ENCODE measurements around the gene DNAJB13. TPM values are rescaled to one million over a fixed set of nuclear protein-coding genes. Genes with fewer than 3 reads are reported as not detected.
"Not testable (repeated sequence)": the region's sequence is repeated elsewhere in the genome, so short reads cannot be mapped to it uniquely, and the experiment has no call there.

The DNAJB13 gene
- total and polyA plus RNA-seq, 2 experiments from 2014 or later: 0.41 TPM; not detected in 1

DNA sequence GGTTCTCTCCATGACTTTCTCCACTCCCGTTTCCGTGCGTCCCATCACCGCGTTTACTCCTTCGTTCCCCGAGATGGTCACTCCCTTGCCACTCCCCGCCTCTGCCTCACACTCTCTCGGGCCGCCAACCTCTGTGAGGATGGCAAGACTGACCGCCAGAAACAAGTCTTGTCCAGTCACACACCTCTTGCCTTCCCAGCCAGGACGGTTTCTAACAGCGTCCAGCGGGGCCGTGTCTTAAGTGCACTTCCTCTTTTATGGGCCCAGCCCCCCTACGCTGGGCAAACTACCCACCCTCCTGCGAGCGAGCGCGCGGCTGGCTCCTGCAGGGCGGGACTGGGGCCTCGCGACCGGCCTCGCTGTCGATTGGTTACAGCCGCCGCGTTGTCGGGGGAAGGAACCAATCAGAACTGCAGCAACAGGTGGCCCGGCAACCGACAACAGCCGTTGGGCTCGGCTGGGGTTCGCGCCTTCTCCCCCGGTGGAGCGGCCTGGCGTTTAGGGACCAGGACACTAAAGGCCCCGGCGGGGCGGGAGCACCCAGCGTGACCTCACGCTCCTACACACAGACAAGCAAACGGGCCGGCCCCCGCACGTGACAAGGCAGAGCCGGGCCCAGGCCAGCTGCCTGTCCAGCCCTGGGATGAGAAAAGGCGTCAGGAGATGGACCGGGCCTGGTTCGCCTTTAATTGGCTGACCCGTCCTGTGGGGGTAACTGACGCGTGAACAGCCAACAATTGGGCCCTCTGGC lies 32.3 kb downstream of the DNAJB13 start:
- peak overlapping the region; percentile 76 for H3K4me3 ChIP-seq
- in situ Hi-C loops (cut with MboI): no loop called here
- WGBS, 2 experiments (ENCODE audit: low coverage in 1 of 2, low lambda C conversion rate in 2 of 2, missing lambda C conversion rate in 2 of 2): 0 to 1% methylated on average over 55 to 56 of the region's 56 CpGs
- peak overlapping the region; percentile 99 for H2AFZ ChIP-seq
- peaks cover 9% of the 10 kb centered on the region; the same call in 1 of the 2 replicates for H3F3A ChIP-seq (ENCODE audit: insufficient read depth)
- TF ChIP-seq EZH2 (IDR thresholded peaks at IDR 0.05; ENCODE audit: insufficient read depth, poor library complexity, severe bottlenecking) (no peak), EZH2phosphoT487 (IDR thresholded peaks at IDR 0.05; ENCODE audit: insufficient read depth, low read depth) (no peak)
- no peaks in the 10 kb centered on the region for H3K27me3 ChIP-seq (replicated peaks; ENCODE audit: insufficient read depth)
- no peaks in the 10 kb centered on the region for H3K36me3 ChIP-seq (ENCODE audit: low read depth)
- H3K4me2 ChIP-seq (ENCODE audit: unreplicated experiment): peak overlapping the region; percentile 89
- no peaks in the 10 kb centered on the region for H3K9me3 ChIP-seq (ENCODE audit: low read depth)
- H4K20me1 ChIP-seq (ENCODE audit: insufficient read depth): no peaks in the 10 kb centered on the region
- no peaks in the 10 kb centered on the region for H3K9me2 ChIP-seq (ENCODE audit: insufficient read depth)
- H3K27ac ChIP-seq: peak overlapping the region; percentile 46
- no peaks in the 10 kb centered on the region for H3K79me2 ChIP-seq (ENCODE audit: insufficient read depth)
- H3K9ac ChIP-seq: peak overlapping the region; percentile 76
- DNase-seq: peak; percentile 91
- H3K4me1 ChIP-seq (ENCODE audit: insufficient read depth): no peaks in the 10 kb centered on the region

DNA sequence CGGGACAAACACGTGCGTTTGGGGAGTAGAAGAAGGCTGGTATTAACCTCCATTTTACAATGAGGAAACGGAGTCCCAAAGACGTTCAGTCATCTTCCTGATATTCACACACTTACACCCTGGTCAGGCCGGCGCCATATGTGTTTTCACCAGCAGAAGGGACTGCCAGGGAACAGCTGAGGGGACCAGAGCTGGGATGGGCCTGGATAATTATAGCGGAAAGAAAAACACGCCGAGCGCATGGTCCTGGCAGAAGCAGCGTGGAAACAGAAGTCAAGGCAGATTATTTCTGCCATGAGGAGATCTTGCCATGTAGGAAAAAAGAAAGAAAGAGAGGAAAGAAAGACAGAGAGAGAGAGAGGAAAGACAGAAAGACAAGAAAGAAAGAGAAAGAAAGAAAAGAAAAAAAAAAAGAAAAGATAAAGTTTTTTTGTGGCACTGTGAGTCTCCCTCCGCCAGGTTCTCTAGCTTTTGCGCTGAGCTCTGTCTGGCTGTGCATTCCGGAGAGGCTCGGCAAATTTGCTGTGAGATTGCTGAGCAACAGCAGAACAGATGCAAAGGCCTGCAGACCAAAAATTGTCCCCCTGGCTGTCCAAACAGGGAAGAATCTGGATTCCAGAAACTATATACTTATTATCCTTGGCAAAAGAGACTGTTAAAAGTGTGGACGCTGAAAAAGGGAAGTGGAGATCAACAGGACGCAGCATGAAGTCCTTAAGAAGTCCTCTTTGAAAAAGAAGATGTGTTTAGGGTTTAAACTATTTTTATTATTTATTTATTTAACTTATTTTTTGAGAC lies 33.1 kb downstream of the DNAJB13 start:
- WGBS, 2 experiments (ENCODE audit: low coverage in 1 of 2, low lambda C conversion rate in 2 of 2, missing lambda C conversion rate in 2 of 2): 27% methylated on average over 18 of the region's 18 CpGs
- peak overlapping the region; percentile 89 for H3K4me2 ChIP-seq (ENCODE audit: unreplicated experiment)
- H4K20me1 ChIP-seq (ENCODE audit: insufficient read depth): no peaks in the 10 kb centered on the region
- no peaks in the 10 kb centered on the region for H3K4me1 ChIP-seq (ENCODE audit: insufficient read depth)
- peak overlapping the region; percentile 76 for H3K4me3 ChIP-seq
- H3K27ac ChIP-seq: no peak overlapping the region
- H2AFZ ChIP-seq: peak overlapping the region; percentile 99
- no peak for DNase-seq
- H3K27me3 ChIP-seq (replicated peaks; ENCODE audit: insufficient read depth): no peaks in the 10 kb centered on the region
- no peaks in the 10 kb centered on the region for H3K36me3 ChIP-seq (ENCODE audit: low read depth)
- in situ Hi-C loops (cut with MboI): no loop called here
- TF ChIP-seq EZH2phosphoT487 (IDR thresholded peaks at IDR 0.05; ENCODE audit: insufficient read depth, low read depth) (no peak), EZH2 (IDR thresholded peaks at IDR 0.05; ENCODE audit: insufficient read depth, poor library complexity, severe bottlenecking) (no peak)
- H3K9me2 ChIP-seq (ENCODE audit: insufficient read depth): no peaks in the 10 kb centered on the region
- H3K9me3 ChIP-seq (ENCODE audit: low read depth): no peaks in the 10 kb centered on the region
- peak overlapping the region; percentile 76 for H3K9ac ChIP-seq
- peaks cover 2% of the 10 kb centered on the region; the same call in 1 of the 2 replicates for H3F3A ChIP-seq (ENCODE audit: insufficient read depth)
- no peaks in the 10 kb centered on the region for H3K79me2 ChIP-seq (ENCODE audit: insufficient read depth)

GRCh38 chr11:73985661-73986060 lies 34.8 kb downstream of the DNAJB13 start:
- H3K9me2 ChIP-seq (ENCODE audit: insufficient read depth); H2AFZ ChIP-seq; H3K4me3 ChIP-seq; H3K36me3 ChIP-seq (ENCODE audit: low read depth); H4K20me1 ChIP-seq (ENCODE audit: insufficient read depth); DNase-seq; H3F3A ChIP-seq (ENCODE audit: insufficient read depth); H3K9ac ChIP-seq; H3K4me2 ChIP-seq (ENCODE audit: unreplicated experiment); H3K27me3 ChIP-seq (replicated peaks; ENCODE audit: insufficient read depth); in situ Hi-C loops (cut with MboI); H3K4me1 ChIP-seq (ENCODE audit: insufficient read depth); H3K27ac ChIP-seq; H3K79me2 ChIP-seq (ENCODE audit: insufficient read depth); H3K9me3 ChIP-seq (ENCODE audit: low read depth): not testable (repeated sequence)
- WGBS, 2 experiments (ENCODE audit: low coverage in 1 of 2, low lambda C conversion rate in 2 of 2, missing lambda C conversion rate in 2 of 2): 79 to 80% methylated on average over 4 of the region's 4 CpGs

- 82 to 83% methylated on average over 7 of the region's 7 CpGs for WGBS, 2 experiments (ENCODE audit: low coverage in 1 of 2, low lambda C conversion rate in 2 of 2, missing lambda C conversion rate in 2 of 2)
- Histone ChIP-seq H3F3A (ENCODE audit: insufficient read depth) (no peaks in the 10 kb centered on the region), H3K4me2 (ENCODE audit: unreplicated experiment) (no peak overlapping the region), H3K4me1 (ENCODE audit: insufficient read depth) (no peaks in the 10 kb centered on the region), H3K27me3 (replicated peaks; ENCODE audit: insufficient read depth) (no peaks in the 10 kb centered on the region), H3K9me2 (ENCODE audit: insufficient read depth) (no peaks in the 10 kb centered on the region), H4K20me1 (ENCODE audit: insufficient read depth) (no peaks in the 10 kb centered on the region), H2AFZ (no peak overlapping the region), H3K9ac (no peak overlapping the region), H3K36me3 (ENCODE audit: low read depth) (no peaks in the 10 kb centered on the region), H3K4me3 (no peak overlapping the region), H3K9me3 (ENCODE audit: low read depth) (no peaks in the 10 kb centered on the region), H3K27ac (no peak overlapping the region), H3K79me2 (ENCODE audit: insufficient read depth) (no peaks in the 10 kb centered on the region)
- TF ChIP-seq EZH2 (IDR thresholded peaks at IDR 0.05; ENCODE audit: insufficient read depth, poor library complexity, severe bottlenecking) (no peak), EZH2phosphoT487 (IDR thresholded peaks at IDR 0.05; ENCODE audit: insufficient read depth, low read depth) (no peak)
- DNase-seq: no peak
- in situ Hi-C loops (cut with MboI): no loop called here
Measured at GRCh38 chr11:73988227-73988626, 37.4 kb downstream of the DNAJB13 start.

Measured in GM23248 (cell line).